ENCODE measurements around the gene ARAP3. TPM values are rescaled to one million over a fixed set of nuclear protein-coding genes. Genes with fewer than 3 reads are reported as not detected.

Gene ARAP3
- total and polyA plus RNA-seq, 2 donors (not counting 1 experiment from before 2014, with no cell fraction given) = 0.34 to 3.7 TPM

DNA sequence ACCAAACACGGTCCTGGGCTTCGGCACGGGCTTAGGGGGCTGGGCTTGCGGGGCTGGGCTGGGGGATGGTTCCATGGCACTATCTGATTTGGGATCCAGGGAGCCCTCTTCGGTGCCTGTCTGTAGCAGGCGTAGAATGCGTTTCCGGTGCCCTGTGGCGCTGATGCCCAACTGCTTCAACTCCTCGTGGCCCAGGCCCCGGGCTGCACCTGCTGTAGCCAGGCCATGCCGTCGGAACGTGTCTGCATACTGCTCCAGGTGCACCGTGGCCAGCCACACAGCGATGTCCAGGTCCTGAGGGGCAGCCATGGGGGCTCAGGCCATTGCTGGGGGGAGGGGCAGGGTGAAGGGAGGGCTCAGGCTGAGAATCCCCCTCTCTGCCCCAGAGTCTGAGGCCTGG lies 1.9 kb downstream of the ARAP3 start:
- H3K4me2 ChIP-seq (replicated peaks; ENCODE audit: low read depth, low read length, poor library complexity, severe bottlenecking) = no peak overlapping the region
- H3K27ac ChIP-seq (ENCODE audit: low read length in 2 of 2) = no peak overlapping the region
- no peak overlapping the region for H3K4me3 Mint-ChIP-seq
- H4K20me1 ChIP-seq (ENCODE audit: control insufficient read depth, insufficient read depth, low read length, poor library complexity, severe bottlenecking) = no peaks in the 10 kb centered on the region
- CTCF ChIA-PET = interaction anchor here (0.7 kb wide), 1 partner anchor 15 kb away, joined by 4 read pairs; no protein-coding TSS in a partner anchor
- peaks cover 20% of the 10 kb centered on the region for H3K4me1 Mint-ChIP-seq
- H3K9me3 ChIP-seq (ENCODE audit: control extremely low read depth in 1 of 3, control insufficient read depth in 2 of 3, insufficient read depth in 1 of 3, low read length in 2 of 3) = no peaks in the 10 kb centered on the region
- intact Hi-C loops (cut with micrococcal nuclease) = no loop called here
- no peaks in the 10 kb centered on the region for H3K36me3 ChIP-seq (replicated peaks in 1 of 2; ENCODE audit: control extremely low read depth in 1 of 2, control insufficient read depth in 1 of 2, extremely low read depth in 1 of 2, insufficient read depth in 2 of 2, low read length in 1 of 2)
- POLR2A ChIA-PET = no interaction called here
- ATAC-seq (ENCODE audit: low read depth) = no peak
- H3K27ac Mint-ChIP-seq = no peak overlapping the region
- no peak overlapping the region for H2AFZ ChIP-seq (ENCODE audit: insufficient read depth, low read depth, low read length, poor library complexity, severe bottlenecking)
- DNase-seq = no peak
- H3K27me3 ChIP-seq (replicated peaks in 1 of 4; ENCODE audit: control extremely low read depth in 1 of 4, control insufficient read depth in 3 of 4, insufficient read depth in 4 of 4, low read length in 3 of 4) = peaks cover 0 to 18% (median 0%) of the 10 kb centered on the region in 4 experiments
- H3K4me3 ChIP-seq (ENCODE audit: control extremely low read depth in 1 of 5, extremely low read depth in 1 of 5, insufficient read depth in 1 of 5, low read depth in 2 of 5, low read length in 4 of 5) = no peak overlapping the region
- TF ChIP-seq EZH2 (IDR thresholded peaks at IDR 0.05; ENCODE audit: borderline replicate concordance, insufficient read depth, low read depth, low read length, poor library complexity, severe bottlenecking) = no peak
- TF ChIP-seq, protein P1, sequence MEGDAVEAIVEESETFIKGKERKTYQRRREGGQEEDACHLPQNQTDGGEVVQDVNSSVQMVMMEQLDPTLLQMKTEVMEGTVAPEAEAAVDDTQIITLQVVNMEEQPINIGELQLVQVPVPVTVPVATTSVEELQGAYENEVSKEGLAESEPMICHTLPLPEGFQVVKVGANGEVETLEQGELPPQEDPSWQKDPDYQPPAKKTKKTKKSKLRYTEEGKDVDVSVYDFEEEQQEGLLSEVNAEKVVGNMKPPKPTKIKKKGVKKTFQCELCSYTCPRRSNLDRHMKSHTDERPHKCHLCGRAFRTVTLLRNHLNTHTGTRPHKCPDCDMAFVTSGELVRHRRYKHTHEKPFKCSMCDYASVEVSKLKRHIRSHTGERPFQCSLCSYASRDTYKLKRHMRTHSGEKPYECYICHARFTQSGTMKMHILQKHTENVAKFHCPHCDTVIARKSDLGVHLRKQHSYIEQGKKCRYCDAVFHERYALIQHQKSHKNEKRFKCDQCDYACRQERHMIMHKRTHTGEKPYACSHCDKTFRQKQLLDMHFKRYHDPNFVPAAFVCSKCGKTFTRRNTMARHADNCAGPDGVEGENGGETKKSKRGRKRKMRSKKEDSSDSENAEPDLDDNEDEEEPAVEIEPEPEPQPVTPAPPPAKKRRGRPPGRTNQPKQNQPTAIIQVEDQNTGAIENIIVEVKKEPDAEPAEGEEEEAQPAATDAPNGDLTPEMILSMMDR (IDR thresholded peaks at IDR 0.05) = no peak
- H3K9ac ChIP-seq (ENCODE audit: low read length) = no peak overlapping the region
- H3K27me3 Mint-ChIP-seq = peaks cover 5% of the 10 kb centered on the region
- H3K79me2 ChIP-seq (ENCODE audit: control insufficient read depth, insufficient read depth, low read length) = no peaks in the 10 kb centered on the region
- no peaks in the 10 kb centered on the region for H3K9me3 Mint-ChIP-seq (ENCODE audit: insufficient read depth)
- 96% methylated on average over 16 of the region's 16 CpGs for WGBS (ENCODE audit: insufficient coverage)
- H3K4me1 ChIP-seq (ENCODE audit: control insufficient read depth in 2 of 2, insufficient read depth in 2 of 2, low read length in 2 of 2) = peaks cover 20 to 23% of the 10 kb centered on the region in 2 donors

DNA sequence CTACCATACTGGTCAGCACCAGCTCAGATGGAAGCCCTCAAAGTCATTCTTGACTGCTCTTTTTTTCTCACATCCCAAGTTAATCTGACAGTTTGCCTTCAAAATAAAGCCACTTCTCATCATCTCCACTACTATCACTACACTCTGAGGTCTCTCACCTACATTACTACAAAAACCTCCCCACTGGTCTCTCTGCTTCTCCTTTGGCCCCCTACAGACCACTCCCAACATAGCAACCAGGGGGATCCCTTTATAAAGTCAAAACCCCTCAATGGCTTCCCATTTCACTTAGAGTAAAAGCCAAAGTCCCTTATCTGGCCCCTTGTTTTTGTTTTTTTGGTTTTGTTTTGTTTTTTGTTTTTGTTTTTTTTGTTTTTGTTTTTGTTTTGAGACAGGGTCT lies 4.6 kb downstream of the ARAP3 start:
- ChIA-PET POLR2A (no interaction called here), CTCF (interaction anchor here (0.9 to 1.4 kb wide), 2 partner anchors 8 to 14 kb away, joined by 3 read pairs; no protein-coding TSS in a partner anchor)
- intact Hi-C loops (cut with micrococcal nuclease) = no loop called here
- Histone ChIP-seq H2AFZ (ENCODE audit: insufficient read depth, low read depth, low read length, poor library complexity, severe bottlenecking) (no peak overlapping the region), H3K4me2 (replicated peaks; ENCODE audit: low read depth, low read length, poor library complexity, severe bottlenecking) (no peak overlapping the region), H3K27ac (ENCODE audit: low read length in 2 of 2) (no peak overlapping the region), H3K9ac (ENCODE audit: low read length) (no peak overlapping the region), H3K36me3 (replicated peaks in 1 of 2; ENCODE audit: control extremely low read depth in 1 of 2, control insufficient read depth in 1 of 2, extremely low read depth in 1 of 2, insufficient read depth in 2 of 2, low read length in 1 of 2) (no peaks in the 10 kb centered on the region), H3K79me2 (ENCODE audit: control insufficient read depth, insufficient read depth, low read length) (no peaks in the 10 kb centered on the region), H3K4me3 (ENCODE audit: control extremely low read depth in 1 of 5, extremely low read depth in 1 of 5, insufficient read depth in 1 of 5, low read depth in 2 of 5, low read length in 4 of 5) (no peak overlapping the region), H3K9me3 (ENCODE audit: control extremely low read depth in 1 of 3, control insufficient read depth in 2 of 3, insufficient read depth in 1 of 3, low read length in 2 of 3) (no peaks in the 10 kb centered on the region), H3K27me3 (replicated peaks in 1 of 4; ENCODE audit: control extremely low read depth in 1 of 4, control insufficient read depth in 3 of 4, insufficient read depth in 4 of 4, low read length in 3 of 4) (peaks cover 0 to 14% (median 0%) of the 10 kb centered on the region in 4 experiments), H4K20me1 (ENCODE audit: control insufficient read depth, insufficient read depth, low read length, poor library complexity, severe bottlenecking) (no peaks in the 10 kb centered on the region), H3K4me1 (ENCODE audit: control insufficient read depth in 2 of 2, insufficient read depth in 2 of 2, low read length in 2 of 2) (peaks cover 6 to 8% of the 10 kb centered on the region in 2 donors)
- Mint-ChIP-seq H3K4me3 (no peak overlapping the region), H3K27ac (no peak overlapping the region), H3K9me3 (ENCODE audit: insufficient read depth) (no peaks in the 10 kb centered on the region), H3K4me1 (peaks cover 8% of the 10 kb centered on the region), H3K27me3 (peaks cover 5% of the 10 kb centered on the region)
- DNase-seq (no peak), ATAC-seq (ENCODE audit: low read depth) (no peak)
- no peak for TF ChIP-seq EZH2 (IDR thresholded peaks at IDR 0.05; ENCODE audit: borderline replicate concordance, insufficient read depth, low read depth, low read length, poor library complexity, severe bottlenecking)
- TF ChIP-seq, protein P1 (IDR thresholded peaks at IDR 0.05) = peak; percentile 30

Measured in B cell (primary cell).